Measurements from ENCODE around the gene CHMP1A.

Gene CHMP1A

GRCh38 chr16:89610108-89610453 lies 47.4 kb downstream of the CHMP1A start:
- no peaks in the 10 kb centered on the region for H3K36me3 ChIP-seq (ENCODE audit: control insufficient read depth, low read length)
- no peaks in the 10 kb centered on the region for H3F3A ChIP-seq (ENCODE audit: control insufficient read depth, insufficient read depth)
- H3K27me3 ChIP-seq (ENCODE audit: control insufficient read depth, low read length): no peaks in the 10 kb centered on the region
- no peaks in the 10 kb centered on the region for H3K9me2 ChIP-seq (replicated peaks; ENCODE audit: control insufficient read depth, low read length)
- H3K4me2 ChIP-seq (ENCODE audit: low read length): no peak overlapping the region
- no peaks in the 10 kb centered on the region for H3K9me3 ChIP-seq (ENCODE audit: control insufficient read depth, insufficient read depth, low read length)
- no peaks in the 10 kb centered on the region for H3K4me1 ChIP-seq (ENCODE audit: control insufficient read depth, low read length)
- H3K79me2 ChIP-seq (ENCODE audit: control insufficient read depth, low read length): no peaks in the 10 kb centered on the region
- H4K20me1 ChIP-seq (ENCODE audit: control insufficient read depth, insufficient read depth, low read depth, low read length): 0 out of 2 replicates have a peak, but pooled peaks cover 5% of the 10 kb centered on the region
- H3K4me3 ChIP-seq (ENCODE audit: low read length): no peak overlapping the region
- TF ChIP-seq CTCF (IDR thresholded peaks at IDR 0.05; ENCODE audit: low read depth, low read length, poor library complexity, severe bottlenecking) (no peak), EZH2phosphoT487 (IDR thresholded peaks at IDR 0.05; ENCODE audit: borderline replicate concordance, low read length) (no peak)
- H3K27ac ChIP-seq (ENCODE audit: low read depth, low read length): no peak overlapping the region

GRCh38 chr16:89607937-89608740 lies 49.4 kb downstream of the CHMP1A start:
- no peaks in the 10 kb centered on the region for H3K36me3 ChIP-seq (ENCODE audit: control insufficient read depth, low read length)
- H3K27me3 ChIP-seq (ENCODE audit: control insufficient read depth, low read length): no peaks in the 10 kb centered on the region
- H3K9me3 ChIP-seq (ENCODE audit: control insufficient read depth, insufficient read depth, low read length): no peaks in the 10 kb centered on the region
- H3K9me2 ChIP-seq (replicated peaks; ENCODE audit: control insufficient read depth, low read length): no peaks in the 10 kb centered on the region
- no peaks in the 10 kb centered on the region for H3K79me2 ChIP-seq (ENCODE audit: control insufficient read depth, low read length)
- H4K20me1 ChIP-seq (ENCODE audit: control insufficient read depth, insufficient read depth, low read depth, low read length): 0 out of 2 replicates have a peak, but pooled peaks cover 5% of the 10 kb centered on the region
- H3F3A ChIP-seq (ENCODE audit: control insufficient read depth, insufficient read depth): no peaks in the 10 kb centered on the region
- no peak overlapping the region for H3K4me3 ChIP-seq (ENCODE audit: low read length)
- H3K27ac ChIP-seq (ENCODE audit: low read depth, low read length): no peak overlapping the region
- H3K4me1 ChIP-seq (ENCODE audit: control insufficient read depth, low read length): no peaks in the 10 kb centered on the region
- TF ChIP-seq CTCF (IDR thresholded peaks at IDR 0.05; ENCODE audit: low read depth, low read length, poor library complexity, severe bottlenecking) (no peak), EZH2phosphoT487 (IDR thresholded peaks at IDR 0.05; ENCODE audit: borderline replicate concordance, low read length) (no peak)
- H3K4me2 ChIP-seq (ENCODE audit: low read length): no peak overlapping the region

GRCh38 chr16:89607453-89607852 lies 50.1 kb downstream of the CHMP1A start:
- no peaks in the 10 kb centered on the region for H3K36me3 ChIP-seq (ENCODE audit: control insufficient read depth, low read length)
- H3K9me3 ChIP-seq (ENCODE audit: control insufficient read depth, insufficient read depth, low read length): no peaks in the 10 kb centered on the region
- H4K20me1 ChIP-seq (ENCODE audit: control insufficient read depth, insufficient read depth, low read depth, low read length): 0 out of 2 replicates have a peak, but pooled peaks cover 4% of the 10 kb centered on the region
- no peak overlapping the region for H3K27ac ChIP-seq (ENCODE audit: low read depth, low read length)
- TF ChIP-seq EZH2phosphoT487 (IDR thresholded peaks at IDR 0.05; ENCODE audit: borderline replicate concordance, low read length) (no peak), CTCF (IDR thresholded peaks at IDR 0.05; ENCODE audit: low read depth, low read length, poor library complexity, severe bottlenecking) (no peak)
- H3K4me2 ChIP-seq (ENCODE audit: low read length): no peak overlapping the region
- no peaks in the 10 kb centered on the region for H3K9me2 ChIP-seq (replicated peaks; ENCODE audit: control insufficient read depth, low read length)
- peaks cover 3% of the 10 kb centered on the region; the same call in 1 of the 2 replicates for H3K27me3 ChIP-seq (ENCODE audit: control insufficient read depth, low read length)
- H3K4me1 ChIP-seq (ENCODE audit: control insufficient read depth, low read length): no peaks in the 10 kb centered on the region
- no peak overlapping the region for H3K4me3 ChIP-seq (ENCODE audit: low read length)
- H3F3A ChIP-seq (ENCODE audit: control insufficient read depth, insufficient read depth): no peaks in the 10 kb centered on the region
- H3K79me2 ChIP-seq (ENCODE audit: control insufficient read depth, low read length): no peaks in the 10 kb centered on the region

Data from DOHH2 (cell line).